K562 (cell line): ENCODE data around the gene PNCK. TPM values are rescaled to one million over a fixed set of nuclear protein-coding genes. Genes with fewer than 3 reads are reported as not detected.

Source experiments
- ATAC-seq: fragments of 200-7000 bp; cut with Tn5 transposase; 3 replicates; pipeline ENCODE4 v1.9.1; 2020; ENCODE audit warnings: moderate library complexity
- BruUV-seq: library from RNA; stranded (reverse); fragments of 400-500 nt; replicated peaks from 2 replicates; lab custom pipeline; 2021; lab: Mats Ljungman, UMichigan
- CTCF ChIA-PET: fragments of 300-600 bp; formaldehyde crosslinking; extraction: SDS; loops from one replicate; lab custom pipeline; 2021; ENCODE audit warnings: low intra/inter-chr PET ratio; lab: Yijun Ruan, JAX
- POLR2A ChIA-PET: fragments of 300-600, 350-650 bp; sonication (Branson Sonifier 250); formaldehyde crosslinking; extraction: SDS; loops from one replicate; lab custom pipeline; 2021; ENCODE audit warnings: antibody characterized with exemption, inconsistent platforms; lab: Yijun Ruan, JAX
- DNase-seq, 4 experiments: peaks; one replicate each; pipeline versions ENCODE4 v3.0.0 to v3.0.0-alpha.2; 2011 to 2018; ENCODE audit warnings: low spot score in 3 of 4, mixed read lengths in 3 of 4; ENCODE audit errors: extremely low read depth in 1 of 4
- FAIRE-seq: peaks from 2 replicates; lab custom pipeline; 2011; peaks lifted over from hg19 to GRCh38; lab: Jason Lieb, UNC
- H2AFZ ChIP-seq: 2 replicates; pipeline ENCODE4 v1.6.0; 2011; ENCODE audit warnings: low read depth, low read length, control low read depth, inconsistent platforms
- H3K27ac ChIP-seq: fragments of 200-600 bp; 3 replicates; pipeline ENCODE4 v1.8.0; 2011; ENCODE audit warnings: low read depth, mild to moderate bottlenecking, control low read depth, inconsistent platforms, low read length, moderate library complexity, mixed read lengths; ENCODE audit errors: extremely low read depth
- H3K27me3 ChIP-seq, 2 experiments: fragments of 300-600 bp in 1 of 2; 2 replicates in 1 of 2; 3 replicates in 1 of 2; pipeline versions ENCODE4 v1.6.0 to v1.8.0; 2011; ENCODE audit warnings: inconsistent platforms in 2 of 2, low read length in 2 of 2, mild to moderate bottlenecking in 1 of 2, mixed read lengths in 1 of 2, moderate library complexity in 1 of 2; ENCODE audit not compliant: control insufficient read depth in 2 of 2, insufficient read depth in 2 of 2
- H3K36me3 ChIP-seq: fragments of 300-600 bp; 3 replicates; pipeline ENCODE4 v1.8.0; 2011; ENCODE audit warnings: mild to moderate bottlenecking, low read length, inconsistent platforms; ENCODE audit not compliant: control insufficient read depth, insufficient read depth
- H3K4me1 ChIP-seq, 2 experiments: fragments of 200-600 bp in 1 of 2; replicated peaks in 1 of 2; 2 replicates in 1 of 2; 3 replicates in 1 of 2; pipeline versions ENCODE4 v1.5.1 to v1.8.0; 2011; ENCODE audit warnings: inconsistent platforms in 2 of 2, low read length in 2 of 2, mild to moderate bottlenecking in 1 of 2, mixed read lengths in 1 of 2, moderate library complexity in 1 of 2; ENCODE audit not compliant: control insufficient read depth in 2 of 2, insufficient read depth in 2 of 2
- H3K4me2 ChIP-seq: 2 replicates; pipeline ENCODE4 v1.6.1; 2011; ENCODE audit warnings: low read length, control low read depth, inconsistent platforms, mixed read lengths; ENCODE audit not compliant: insufficient read depth
- H3K4me3 ChIP-seq: fragments of 200-600 bp; sonication (generic), shearing (Covaris generic); 2 replicates; pipeline ENCODE4 v1.5.1; 2016; ENCODE audit warnings: control low read depth, inconsistent platforms
- H3K79me2 ChIP-seq: fragments of 200-600 bp; 3 replicates; pipeline ENCODE4 v1.8.0; 2011; ENCODE audit warnings: low read length, inconsistent platforms; ENCODE audit not compliant: control insufficient read depth, insufficient read depth
- H3K9ac ChIP-seq, 2 experiments: 2 replicates each; pipeline versions ENCODE4 v1.6.0 to v1.6.1; 2011; ENCODE audit warnings: low read depth in 2 of 2, low read length in 2 of 2, control low read depth in 1 of 2, inconsistent platforms in 1 of 2, mild to moderate bottlenecking in 1 of 2, mixed read lengths in 1 of 2; ENCODE audit not compliant: insufficient read depth in 1 of 2
- H3K9me1 ChIP-seq: one replicate; pipeline ENCODE4 v1.6.0; 2011; ENCODE audit warnings: inconsistent platforms, mild to moderate bottlenecking, low read length, moderate library complexity; ENCODE audit not compliant: control insufficient read depth, insufficient read depth
- H3K9me3 ChIP-seq: replicated peaks from 2 replicates; pipeline ENCODE4 v1.5.1; 2011; ENCODE audit warnings: low read depth, low read length, inconsistent platforms; ENCODE audit not compliant: control insufficient read depth, insufficient read depth
- H4K20me1 ChIP-seq: replicated peaks from 2 replicates; pipeline ENCODE4 v1.6.1; 2011; ENCODE audit warnings: low read length, inconsistent platforms, mixed read lengths; ENCODE audit not compliant: control insufficient read depth, insufficient read depth
- PBX2 ChIP-seq, 2 experiments: IDR thresholded peaks in 1 of 2; conservative IDR thresholded peaks in 1 of 2; 2 replicates each; pipeline ENCODE4 v1.6.1; 2016; ENCODE audit warnings: low read depth in 2 of 2, mild to moderate bottlenecking in 1 of 2, missing compliant biosample characterization in 1 of 2, missing genetic modification characterization in 1 of 2, moderate library complexity in 1 of 2
- ZBTB33 ChIP-seq: sonication (generic); formaldehyde crosslinking; IDR thresholded peaks from 2 replicates; pipeline ENCODE4 v1.8.1; 2023; ENCODE audit warnings: mild to moderate bottlenecking, missing genetic modification reagents
- WGBS: fragments of 100-300 bp; shearing (Covaris generic); methylation state at CpG from one replicate; pipeline ENCODE4 v1.1.6; 2016; ENCODE audit warnings: low coverage, mixed read lengths; ENCODE audit not compliant: insufficient coverage; ENCODE audit errors: missing lambda C conversion rate; 5-methylcytosine and 5-hydroxymethylcytosine counted together
- in situ Hi-C: fragments of 300-500 bp; cut with MboI; formaldehyde crosslinking; loops from 4 replicates; pipeline ENCODE4 v1.15.0; 2018; ENCODE audit warnings: inconsistent platforms, mixed read lengths
- intact Hi-C: fragments of 100-400 bp; cut with micrococcal nuclease; formaldehyde crosslinking; loops from 2 replicates; pipeline ENCODE4 v1.14.2; 2022
- polyA plus RNA-seq, 8 experiments: library from polyadenylated mRNA; depleted of rRNA in 4 of 8; stranded (reverse) in 5 of 8; unstranded in 3 of 8; fragments of >200 nt; fragmentation: Nextera tagmentation in 2 of 8; fragmentation: Illumina TruSeq in 1 of 8; extraction: Ambion mirVana in 2 of 8; extraction: Trizol in 1 of 8; gene quantifications; 2 replicates each; pipeline versions ENCODE4 v1.2.1 to v1.2.3, GENCODE V29; 2011 to 2014; ENCODE audit warnings: inconsistent platforms in 1 of 8, missing spikeins in 1 of 8
- total RNA-seq, 7 experiments: library from RNA; depleted of rRNA in 6 of 7; stranded (reverse); fragments of >200 nt in 6 of 7; fragmentation: Illumina TruSeq in 2 of 7; extraction: Trizol in 2 of 7; gene quantifications; 2 replicates each; pipeline versions ENCODE4 v1.2.1 to v1.2.3, GENCODE V29; 2011 to 2021; ENCODE audit warnings: low replicate concordance in 1 of 7

Gene PNCK
- total and polyA plus RNA-seq, 9 of the 15 experiments (the other 6 are each of a cell fraction or from before 2014, with no cell fraction given), result 0.13 to 7.5 (median 1.2) TPM; not detected in 1

- Histone ChIP-seq H2AFZ (no peak overlapping the region), H3K4me3 (no peak overlapping the region), H3K9me1 (no peaks in the 10 kb centered on the region), H3K9ac (0 out of 4 replicates have a peak overlapping the region, but pooled peaks of 1 of the 2 experiments have one; percentile 9), H3K4me1 (peaks cover 5 to 40% of the 10 kb centered on the region in 2 experiments; a peak in 3 of 5 replicates), H3K27ac (no peak overlapping the region), H3K79me2 (no peaks in the 10 kb centered on the region), H3K36me3 (no peaks in the 10 kb centered on the region), H3K9me3 (no peaks in the 10 kb centered on the region), H3K27me3 (no peaks in the 10 kb centered on the region; a peak in 1 of 5 replicates), H3K4me2 (no peak overlapping the region), H4K20me1 (no peaks in the 10 kb centered on the region)
- BruUV-seq, result no TSS peak
- DNase-seq, result no peak
- WGBS, result 93% methylated on average over 5 of the region's 13 CpGs
- intact Hi-C loops (loop anchor here (2.0 kb wide), 1 partner anchor 70 kb away; no protein-coding TSS in a partner anchor), in situ Hi-C loops (no loop called here)
- TF ChIP-seq ZBTB33 (peak; percentile 37; the same call in 1 of the 2 replicates), PBX2 (CRISPR knock-in tag; IDR thresholded peaks at IDR 0.05; ENCODE audit: low read depth) (no peak), PBX2 (tag; conservative IDR thresholded peaks at IDR 0.05; ENCODE audit: low read depth) (no peak)
- ATAC-seq, result no peak
- ChIA-PET POLR2A (no interaction called here), CTCF (no interaction called here)
- no peak for FAIRE-seq
Measured at GRCh38 chrX:153650959-153651358, 22.7 kb downstream of the PNCK start.
